ENCODE measurements around the gene RAX. TPM values are rescaled to one million over a fixed set of nuclear protein-coding genes. Genes with fewer than 3 reads are reported as not detected.

RAX gene
- total and polyA plus RNA-seq, 2 of the 8 experiments (the other 6 are each of a cell fraction or from before 2014, with no cell fraction given) = 0.12 to 0.52 TPM

DNA sequence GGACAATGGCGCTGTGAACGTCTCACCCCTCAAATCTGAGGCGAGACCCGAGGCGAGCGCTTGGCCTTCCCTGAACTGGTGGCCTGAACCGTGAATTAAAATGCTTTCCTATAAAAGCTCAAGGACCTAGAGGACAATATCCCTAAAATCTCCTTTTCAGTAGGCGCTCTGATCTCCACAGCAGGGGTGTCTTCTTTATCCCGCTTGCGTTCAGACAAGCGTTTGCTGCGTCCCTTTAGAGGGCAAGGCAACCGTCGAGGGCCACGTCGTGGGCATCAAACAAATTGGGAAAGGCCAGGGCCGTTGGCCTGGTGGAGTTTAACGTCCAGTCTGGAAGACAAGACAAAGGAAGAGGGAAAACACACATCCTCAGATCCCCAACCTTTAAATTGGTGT lies 1.3 kb upstream of the RAX start:
- Histone ChIP-seq H3K4me3 (ENCODE audit: extremely low read depth in 1 of 4, insufficient read depth in 2 of 4, low read depth in 3 of 4, low read length in 4 of 4) (peak overlapping the region; percentile 45 to 75 (median 71); a peak in 7 of 8 replicates), H4K8ac (ENCODE audit: extremely low read depth, insufficient read depth, low read length) (no peak overlapping the region), H2BK15ac (ENCODE audit: low read length) (0 out of 2 replicates have a peak overlapping the region, but pooled peaks have one; percentile 29), H3K56ac (replicated peaks; ENCODE audit: insufficient read length, low read depth, low read length) (no peak overlapping the region), H3K27me3 (replicated peaks in 1 of 4; ENCODE audit: control insufficient read depth in 3 of 4, extremely low read depth in 1 of 4, insufficient read depth in 3 of 4, low read length in 3 of 4) (peaks cover 58 to 91% (median 75%) of the 10 kb centered on the region in 4 experiments), H4K91ac (replicated peaks; ENCODE audit: insufficient read length, low read length) (no peak overlapping the region), H3K4me1 (replicated peaks in 1 of 4; ENCODE audit: control insufficient read depth in 3 of 4, insufficient read depth in 4 of 4, low read length in 3 of 4) (peaks cover 6 to 21% (median 14%) of the 10 kb centered on the region in 4 experiments; a peak in 6 of 7 replicates), H2AFZ (ENCODE audit: low read length) (no peak overlapping the region), H3K23me2 (ENCODE audit: low read depth, low read length) (peaks cover 14% of the 10 kb centered on the region; the same call in 1 of the 2 replicates), H3K4ac (replicated peaks; ENCODE audit: insufficient read length, low read depth, low read length) (no peak overlapping the region), H3K14ac (ENCODE audit: insufficient read length) (no peak overlapping the region), H3K9ac (replicated peaks in 1 of 4; ENCODE audit: extremely low read depth in 1 of 4, low read depth in 3 of 4, low read length in 3 of 4) (no peak overlapping the region), H3K79me1 (ENCODE audit: low read depth, low read length) (no peaks in the 10 kb centered on the region), H2BK20ac (ENCODE audit: low read length) (no peak overlapping the region), H2BK12ac (ENCODE audit: low read depth, low read length) (peak overlapping the region; percentile 9; the same call in 1 of the 2 replicates), H2AK5ac (ENCODE audit: low read depth, low read length) (no peak overlapping the region), H2BK5ac (ENCODE audit: low read depth, low read length) (no peak overlapping the region), H3K27ac (ENCODE audit: low read depth, low read length) (no peak overlapping the region), H2BK120ac (replicated peaks; ENCODE audit: low read depth, low read length) (no peak overlapping the region), H4K5ac (ENCODE audit: insufficient read length, low read depth, low read length) (no peak overlapping the region), H3K36me3 (ENCODE audit: control insufficient read depth in 2 of 4, insufficient read depth in 4 of 4, low read length in 3 of 4) (no peaks in the 10 kb centered on the region; a peak in 2 of 8 replicates), H3K9me3 (ENCODE audit: insufficient read depth in 2 of 2, low read depth in 1 of 2, low read length in 1 of 2) (no peaks in the 10 kb centered on the region), H3K23ac (ENCODE audit: insufficient read length) (no peak overlapping the region), H3K18ac (ENCODE audit: extremely low read depth, low read length) (no peak overlapping the region), H3K4me2 (ENCODE audit: insufficient read depth in 1 of 2, low read depth in 2 of 2, low read length in 2 of 2) (peak overlapping the region; percentile 89 to 91), H4K20me1 (replicated peaks in 1 of 2; ENCODE audit: control insufficient read depth in 1 of 2, insufficient read depth in 2 of 2, low read length in 2 of 2) (peaks cover 12% of the 10 kb centered on the region in 2 experiments), H3K79me2 (ENCODE audit: control insufficient read depth in 1 of 2, insufficient read depth in 2 of 2, low read length in 2 of 2) (no peaks in the 10 kb centered on the region)
- FAIRE-seq (no peak), DNase-seq (ENCODE audit: low read depth in 1 of 2, low spot score in 2 of 2) (no peak)
- ChIA-PET POLR2A (ENCODE audit: partially characterized antibody) (interaction anchor here (1.0 to 1.6 kb wide), 2 partner anchors 10 to 29 kb away, joined by 3 to 11 read pairs; no protein-coding TSS in a partner anchor), CTCF (ENCODE audit: partially characterized antibody) (interaction anchor here (0.6 to 15.5 kb wide), 7 partner anchors 10 to 128 kb away, joined by 3 to 129 read pairs (median 8); no protein-coding TSS in a partner anchor)
- TF ChIP-seq SUZ12 (IDR thresholded peaks at IDR 0.05; ENCODE audit: low read length) = peak; percentile 40; the same call in 1 of the 2 replicates
- peak; percentile 42 for TF ChIP-seq RNF2 (IDR thresholded peaks at IDR 0.05; ENCODE audit: borderline replicate concordance, low read depth, low read length, missing control alignments, poor library complexity, severe bottlenecking)
- TF ChIP-seq EZH2 (IDR thresholded peaks at IDR 0.05; ENCODE audit: low read depth, low read length, severe bottlenecking) = peak; percentile 36
- no peak for TF ChIP-seq PHF8 (conservative IDR thresholded peaks at IDR 0.05; ENCODE audit: low read depth, low read length)
- TF ChIP-seq TAF1 (IDR thresholded peaks at IDR 0.05; ENCODE audit: low read depth, low read length) = no peak
- no peak for TF ChIP-seq CHD2 (IDR thresholded peaks at IDR 0.05; ENCODE audit: low read length)
- no peak for TF ChIP-seq MAFK (IDR thresholded peaks at IDR 0.05; ENCODE audit: low read depth, low read length)
- no peak for TF ChIP-seq YY1 (IDR thresholded peaks at IDR 0.05; ENCODE audit: low read depth, low read length)
- 5% methylated on average over 18 of the region's 18 CpGs; no CpG with 5 or more reads in 1 of the 2 experiments for WGBS, 2 experiments (ENCODE audit: extremely low coverage in 1 of 2, insufficient coverage in 1 of 2, insufficient read length in 1 of 2, insufficient replicate concordance in 2 of 2, low coverage in 1 of 2, low lambda C conversion rate in 2 of 2, missing lambda C conversion rate in 1 of 2)
